ENCODE data around the gene HHIPL1.

- no peak for TF ChIP-seq POLR2A (IDR thresholded peaks at IDR 0.05; ENCODE audit: low read length)
- TF ChIP-seq GATA1 (IDR thresholded peaks at IDR 0.05; ENCODE audit: low read depth, low read length) = no peak
These were observed 39.5 kb downstream of the HHIPL1 start for GRCh38 chr14:99684410-99684934.

Data from erythroblast (primary cell).